Stimulated activated CD4-positive, alpha-beta T cell treated with anti-CD3 and anti-CD28 coated beads, Interleukin-4, amount 100 ng/mL, for 4 hours (primary cell): ENCODE data around the gene DLK1.

Experiments used
- DNase-seq, 2 experiments: peaks; one replicate each; pipeline ENCODE4 v3.0.0-alpha.2; 2020

The DLK1 gene

DNA sequence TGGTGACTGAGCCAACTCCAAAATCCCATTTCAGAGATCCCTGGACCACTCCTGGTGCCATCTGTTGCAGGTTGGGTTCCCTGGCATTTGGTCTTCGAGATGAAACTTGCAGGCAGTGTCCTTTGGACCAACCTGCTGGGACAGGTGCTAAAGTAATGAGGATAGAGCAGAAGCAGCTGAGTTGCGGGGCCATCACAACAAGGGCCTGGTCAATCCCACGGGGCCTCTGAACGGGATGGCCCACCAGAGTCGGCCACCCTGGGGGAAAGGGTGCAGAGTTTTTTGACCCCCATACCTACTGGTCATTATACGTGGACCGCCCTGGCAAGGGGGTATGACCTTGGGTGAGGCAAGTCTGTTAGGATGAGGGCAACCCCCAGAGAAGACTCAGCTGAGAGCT is 39.3 kb downstream of the DLK1 start:
- no peak for DNase-seq

DNA sequence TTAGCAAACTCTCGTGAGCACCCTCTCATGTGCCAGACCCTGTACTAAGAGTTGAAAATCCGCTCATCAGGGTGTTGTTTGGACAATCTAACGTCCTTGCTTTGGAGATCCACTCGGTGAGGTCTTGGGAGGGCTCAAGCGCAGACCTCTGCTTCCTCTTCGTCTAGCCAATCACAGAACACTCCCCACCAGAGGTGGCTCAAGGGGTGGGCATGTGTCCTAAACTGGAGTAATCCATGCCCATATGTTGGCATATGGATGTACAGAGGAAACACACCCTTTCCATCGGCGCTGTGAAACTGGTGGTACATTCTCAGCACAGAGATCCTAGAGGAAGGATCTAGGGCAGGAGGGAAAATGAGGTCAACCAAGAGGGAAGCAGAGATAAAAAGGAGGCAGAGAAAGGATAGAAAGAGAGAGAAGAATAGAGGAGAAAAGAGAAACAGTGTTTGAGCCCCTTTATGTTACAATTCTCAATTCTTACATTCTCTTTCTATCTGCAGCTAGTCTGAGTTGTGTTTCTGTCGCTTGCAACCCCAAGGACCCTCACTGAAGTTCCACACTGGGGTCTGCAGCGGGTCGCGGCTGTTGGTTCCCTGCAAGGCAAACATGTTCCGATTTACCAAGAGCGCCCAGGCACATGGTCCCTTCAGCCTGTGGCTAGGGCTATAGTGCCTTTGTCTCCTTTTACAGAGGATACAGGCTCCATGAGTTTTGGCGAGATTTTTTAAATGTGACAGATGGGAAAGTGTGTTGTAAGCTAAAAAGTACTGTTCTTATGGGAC is 40.5 kb downstream of the DLK1 start:
- DNase-seq = no peak

DNA sequence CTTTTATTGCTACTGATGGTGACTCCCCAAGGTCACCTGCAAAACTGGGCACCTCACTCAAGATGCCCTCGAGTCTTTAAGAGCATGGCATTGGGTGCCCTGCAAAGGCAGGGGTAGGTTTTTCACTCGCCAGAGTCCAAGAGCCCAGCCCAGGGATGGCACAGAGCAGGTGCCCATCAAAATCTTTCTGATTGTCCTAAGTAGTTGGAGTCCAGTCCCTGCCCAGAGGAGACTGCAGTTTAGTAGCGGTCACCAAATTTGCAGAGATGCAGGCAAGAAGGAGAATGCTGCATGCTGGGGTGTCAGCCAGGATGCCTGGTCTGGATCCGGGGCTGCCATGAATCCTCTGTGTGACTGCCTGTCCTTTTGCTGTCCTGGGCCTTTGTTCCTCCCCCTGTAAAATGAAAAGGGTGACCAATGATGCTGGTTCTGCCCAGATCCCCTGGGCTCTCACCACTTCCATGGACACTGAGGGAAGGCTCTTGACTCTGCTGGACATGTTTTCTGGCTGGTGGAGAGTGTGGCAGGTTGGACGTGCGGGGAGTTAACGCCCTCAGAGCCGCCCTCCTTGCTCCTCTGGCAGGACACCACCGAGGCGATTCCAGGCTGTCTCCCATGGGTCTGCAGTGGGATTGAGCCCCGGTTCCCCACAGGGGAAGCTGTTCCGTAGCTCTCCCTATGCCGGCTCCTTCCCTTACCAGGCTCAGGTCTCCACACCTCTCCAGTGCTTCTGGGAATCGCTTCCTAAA is 41.3 kb downstream of the DLK1 start:
- no peak for DNase-seq

DNA sequence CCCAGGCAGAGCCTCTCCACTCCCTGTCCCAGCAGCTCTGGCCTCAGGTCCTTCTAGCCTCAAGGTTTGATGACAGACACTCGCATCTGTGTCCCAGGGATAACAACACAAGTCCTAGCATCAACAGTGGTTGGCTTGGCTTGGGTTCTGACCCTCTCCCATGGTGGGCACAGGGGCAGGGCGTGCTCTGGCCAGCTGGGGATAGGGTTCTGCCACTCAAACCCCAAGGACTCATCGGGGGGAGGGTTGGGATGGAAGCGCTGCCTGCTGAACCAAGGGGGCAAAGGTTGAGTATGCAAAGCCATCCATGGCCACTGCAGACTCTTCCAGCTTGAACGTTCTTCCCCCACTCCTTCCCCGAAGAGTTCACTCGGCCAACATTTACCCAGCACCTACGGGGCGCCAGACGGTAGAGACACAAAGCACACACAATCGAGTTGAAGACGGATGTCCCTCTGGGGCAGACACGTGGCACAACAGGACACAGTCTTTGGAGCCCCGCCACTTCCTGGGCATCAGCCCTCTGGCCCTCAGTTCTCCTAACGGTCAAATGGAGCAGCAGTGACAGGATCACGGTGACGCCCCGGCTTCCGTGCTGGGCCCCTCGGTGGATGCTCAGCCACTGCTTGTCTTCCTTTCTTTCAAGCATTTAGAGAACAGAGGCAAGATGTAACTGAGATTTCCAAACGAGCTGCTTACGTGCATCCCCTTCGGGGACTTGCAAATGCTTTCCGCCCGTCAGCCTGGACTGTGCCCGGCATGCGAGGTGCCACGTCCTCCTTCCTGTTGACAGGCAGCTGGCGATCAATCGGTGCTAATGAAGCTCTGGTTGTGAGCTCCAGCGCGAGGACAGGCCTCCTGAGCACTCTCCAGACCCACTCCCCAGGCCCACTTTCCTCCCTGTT is 42.6 kb downstream of the DLK1 start:
- DNase-seq = no peak

DNA sequence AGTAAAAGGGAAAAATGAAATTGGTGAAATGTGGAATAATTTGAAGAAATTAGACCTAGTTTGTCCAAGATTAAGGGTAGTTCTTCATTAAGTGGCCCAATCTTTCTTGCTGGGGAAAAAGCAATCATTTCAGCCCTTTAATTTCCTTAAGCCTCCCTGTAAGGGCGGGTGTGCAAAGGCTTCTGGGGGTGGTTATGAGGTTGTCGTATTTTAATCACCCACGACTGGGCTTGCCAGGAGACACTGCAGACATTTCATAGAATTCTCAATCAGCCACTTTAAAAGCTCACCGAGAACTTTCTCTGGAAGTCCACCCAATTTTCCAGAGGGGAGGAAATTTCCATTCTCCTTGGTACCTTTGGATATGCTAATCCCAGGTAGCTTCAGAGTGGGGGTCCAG is 43.4 kb downstream of the DLK1 start:
- no peak for DNase-seq

DNA sequence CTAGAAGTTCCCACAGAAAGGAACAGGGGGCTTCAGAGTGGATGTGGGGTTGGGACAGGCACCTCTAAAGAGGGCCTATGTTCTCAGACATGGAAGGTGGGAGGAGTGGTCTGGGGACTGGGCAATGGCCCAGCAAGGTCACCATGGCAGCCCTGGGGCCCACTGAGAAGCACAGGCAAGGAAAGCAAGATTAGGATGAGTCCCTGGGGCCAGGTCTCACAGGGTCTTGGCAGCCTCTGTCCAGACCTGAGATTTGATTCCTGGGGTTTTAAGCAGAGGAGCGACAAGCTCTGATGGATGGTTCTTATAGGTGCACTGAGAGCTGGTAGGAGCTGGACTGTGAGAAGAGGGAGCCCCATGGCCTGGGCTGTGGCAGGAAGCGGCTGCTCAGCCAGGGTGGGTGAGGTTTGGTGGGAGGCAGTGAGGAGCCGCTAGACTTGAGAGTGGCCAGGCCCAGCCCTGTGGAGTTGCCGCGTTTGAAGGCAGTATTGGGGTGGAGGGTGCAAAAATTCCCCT is 44.0 kb downstream of the DLK1 start:
- no peak for DNase-seq

DNA sequence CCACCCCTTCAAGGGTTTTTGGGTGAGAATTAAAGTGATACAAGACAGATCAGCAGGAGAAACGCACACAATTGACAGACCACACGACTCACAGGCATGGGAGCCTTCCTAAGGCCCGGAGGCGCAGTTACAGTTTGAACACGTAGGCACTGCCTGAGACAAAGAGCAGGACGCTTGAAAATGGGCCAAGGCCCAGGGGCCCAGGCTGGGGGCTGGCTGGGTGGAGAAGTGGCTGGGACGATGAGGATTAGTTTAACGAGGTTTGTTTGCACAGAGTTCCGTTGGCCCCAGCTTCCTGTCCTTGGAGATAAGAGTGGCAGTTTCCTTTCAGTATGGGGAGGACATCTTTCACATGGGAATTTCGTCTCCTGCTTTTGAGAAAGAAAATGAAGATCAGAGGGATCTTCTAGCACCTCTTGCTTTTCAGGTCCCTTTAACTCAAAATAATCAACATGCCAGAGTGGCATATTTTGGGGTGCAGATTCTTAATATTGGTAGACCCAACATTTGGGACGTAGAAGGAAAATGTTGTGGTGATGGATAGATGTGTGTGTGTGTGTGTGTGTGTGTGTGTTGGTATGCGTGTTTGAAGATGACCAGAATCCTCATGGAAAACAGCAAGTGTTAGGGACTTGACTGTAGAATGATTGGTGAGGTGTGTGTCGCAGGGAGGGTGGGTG is 44.6 kb downstream of the DLK1 start:
- DNase-seq = no peak

DNA sequence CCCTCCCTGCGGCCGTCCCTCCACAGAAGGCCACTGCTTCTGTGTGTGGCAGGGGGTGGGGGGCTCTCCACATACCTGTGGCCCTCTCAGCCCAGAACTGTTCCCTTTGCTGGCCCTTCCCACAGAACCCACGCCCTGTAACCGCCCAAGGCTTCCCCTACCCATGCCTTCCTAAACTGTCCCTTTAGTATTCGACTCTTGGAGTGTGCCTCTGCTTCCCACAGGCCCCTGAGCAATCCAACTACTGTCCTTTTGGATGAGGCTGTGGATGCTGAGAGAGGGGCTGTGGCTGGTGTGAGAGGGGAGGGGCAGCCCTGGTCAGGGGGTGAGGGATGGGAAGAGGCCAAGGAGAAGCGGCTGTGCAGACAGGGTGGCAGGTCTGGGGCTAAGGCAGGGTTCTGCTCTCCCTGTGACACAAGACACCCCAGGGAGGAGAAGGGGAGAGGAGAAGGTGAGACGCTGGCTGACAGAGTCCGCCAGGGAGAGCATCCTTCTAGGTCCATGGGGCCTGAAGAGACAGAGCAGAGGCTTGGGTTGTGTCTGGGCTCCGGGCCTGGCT is 46.0 kb downstream of the DLK1 start:
- DNase-seq = no peak

DNA sequence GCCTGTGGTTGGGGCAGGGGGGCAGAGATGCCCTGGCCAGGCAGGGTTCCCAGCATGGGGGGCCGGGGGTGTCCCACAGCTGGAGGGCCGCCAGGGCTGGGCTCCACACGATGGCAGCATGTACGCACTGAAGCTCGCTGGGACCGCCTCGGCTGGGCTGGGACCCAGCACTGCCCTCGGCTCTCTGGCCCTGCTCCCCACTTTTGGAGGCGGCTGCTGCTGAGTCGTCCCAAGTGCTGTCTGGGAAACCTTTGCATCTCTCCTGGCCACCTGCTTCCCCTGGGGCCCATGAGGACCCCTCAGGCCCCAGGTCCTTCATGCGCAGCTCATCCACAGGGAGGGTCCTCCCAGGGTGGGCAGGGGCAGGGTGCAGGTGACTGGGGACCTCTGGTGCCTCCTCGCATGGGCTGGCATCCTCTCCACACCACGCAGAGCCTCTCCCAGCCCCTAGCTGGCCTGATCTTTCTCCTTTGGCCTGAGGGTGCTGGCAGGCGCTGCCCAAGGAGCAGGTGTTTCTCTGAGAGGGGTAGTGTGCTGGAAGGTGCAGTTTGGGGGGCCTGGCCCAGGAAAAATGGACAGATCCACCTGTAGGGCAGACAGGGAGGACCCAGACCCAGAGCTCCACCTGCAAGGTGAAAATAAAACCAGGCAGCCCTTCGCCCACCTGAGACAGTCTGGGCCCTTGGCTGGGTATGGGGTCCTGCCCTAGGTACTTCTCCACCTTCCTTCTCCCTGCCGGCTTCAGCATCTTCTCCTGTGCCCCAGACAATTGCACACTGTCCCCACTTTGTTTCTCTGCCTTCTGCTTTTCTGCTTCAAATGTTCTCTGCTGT is 46.9 kb downstream of the DLK1 start:
- no peak for DNase-seq

DNA sequence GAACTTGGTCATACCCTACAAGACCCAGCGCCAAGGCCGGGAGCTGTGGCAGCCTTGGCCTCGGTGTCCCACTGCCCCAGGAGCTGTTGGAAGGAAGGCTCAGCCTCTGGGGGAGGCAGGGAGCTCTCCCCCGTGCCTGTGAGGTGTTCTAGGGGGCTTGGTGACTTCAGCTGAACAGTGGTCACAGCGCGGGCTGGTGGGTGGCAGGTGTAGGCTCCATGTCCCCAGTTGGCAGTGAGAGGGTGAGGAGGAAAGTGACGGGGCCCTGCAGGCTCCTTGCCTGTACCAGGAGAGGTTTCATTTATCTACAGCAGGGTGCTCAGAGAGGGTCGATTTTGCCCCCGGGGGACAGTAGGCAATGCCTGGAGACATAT is 47.5 kb downstream of the DLK1 start:
- no peak for DNase-seq

DNA sequence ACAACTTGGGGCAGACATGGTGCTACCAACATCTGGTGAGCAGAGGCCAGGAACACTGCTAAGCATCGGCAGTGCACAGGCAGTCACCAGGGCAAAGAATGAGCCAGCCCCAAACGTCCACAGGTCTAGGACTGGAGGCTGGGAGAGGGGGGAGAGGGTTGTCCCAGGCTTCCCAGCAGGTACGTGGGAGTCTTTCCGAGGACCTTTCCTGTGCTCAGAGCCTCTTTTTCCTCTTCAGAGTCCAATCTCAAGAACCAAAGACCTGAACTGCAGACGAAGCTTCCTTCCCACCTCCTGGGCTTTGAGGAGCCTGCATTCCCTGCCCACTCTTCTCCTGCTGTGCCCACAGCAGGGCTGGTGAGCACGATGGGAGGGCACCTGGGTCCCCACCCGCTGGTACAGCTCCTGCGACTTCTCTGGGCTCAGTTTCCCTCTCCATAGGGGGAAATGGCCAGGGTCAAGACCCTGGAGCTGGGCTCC is 48.7 kb downstream of the DLK1 start:
- no peak for DNase-seq

DNA sequence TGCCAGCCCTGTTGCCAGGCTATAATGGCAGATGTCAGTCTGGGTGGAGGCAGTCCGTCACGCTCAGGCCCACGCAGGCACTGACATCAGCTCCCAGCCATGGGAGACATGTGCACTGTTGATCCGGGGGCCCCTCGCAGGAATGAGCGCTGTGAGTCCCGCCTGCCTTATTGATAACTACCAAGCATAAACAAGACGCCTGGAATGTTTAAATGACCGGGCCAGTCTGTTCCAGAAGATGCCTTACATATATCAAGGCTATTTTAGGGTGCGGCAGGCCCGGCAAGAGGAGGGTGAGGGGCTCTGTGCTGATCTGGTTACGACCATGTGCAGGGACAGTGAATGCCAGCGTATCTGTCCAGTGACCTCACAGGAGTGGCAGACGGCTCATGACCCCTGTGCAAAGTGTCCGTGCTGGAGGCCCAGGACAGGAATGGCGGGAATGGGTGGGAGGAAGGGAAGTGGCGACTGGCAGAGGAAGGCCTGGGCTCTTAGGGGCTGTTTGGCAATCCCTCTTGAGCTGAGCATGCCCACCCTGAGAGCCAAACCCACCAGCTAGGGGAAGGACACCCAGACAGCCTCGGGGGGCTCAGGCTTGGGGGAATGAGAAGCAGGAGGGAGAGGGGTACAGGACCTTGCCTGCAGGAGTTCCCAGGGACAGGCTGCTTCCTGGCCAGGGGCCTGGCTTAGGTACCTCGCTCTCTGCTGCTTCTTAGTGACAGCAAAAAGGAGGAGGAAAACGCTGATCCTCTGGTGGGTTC is 49.3 kb downstream of the DLK1 start:
- no peak for DNase-seq

DNA sequence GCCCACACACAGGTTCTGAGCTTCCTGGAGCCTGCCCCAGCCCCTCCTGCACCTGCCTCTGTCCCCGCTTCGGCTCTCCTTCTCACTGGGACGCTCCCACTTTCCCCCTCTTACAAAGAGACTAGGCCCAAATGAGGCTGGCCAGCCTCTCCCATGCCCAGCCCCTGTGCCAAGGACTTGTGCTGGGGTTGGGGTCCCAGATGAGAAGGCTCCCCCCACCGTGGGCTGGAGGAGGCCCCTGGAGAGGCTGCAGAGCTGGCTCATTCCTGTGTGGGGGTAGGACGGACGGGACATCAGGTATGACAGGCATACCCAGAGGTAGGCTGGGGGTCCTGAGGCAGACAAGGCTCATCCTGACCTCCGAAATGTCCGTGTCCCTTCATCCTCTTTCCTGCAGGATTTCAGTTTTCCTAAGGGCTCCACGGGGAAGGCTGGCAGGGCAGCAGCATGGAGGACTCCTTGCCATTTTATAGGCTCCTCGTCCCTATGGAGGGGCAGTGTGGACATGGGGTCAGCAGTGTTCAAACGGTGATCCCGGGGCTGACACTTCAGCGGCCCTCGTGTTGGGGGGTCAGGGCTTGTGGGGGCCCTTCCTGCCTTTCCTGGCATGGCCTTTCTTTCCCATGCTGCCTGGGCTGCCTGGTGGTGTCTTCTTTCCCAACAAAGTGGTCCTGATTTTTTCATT is 50.1 kb downstream of the DLK1 start:
- DNase-seq = no peak

DNA sequence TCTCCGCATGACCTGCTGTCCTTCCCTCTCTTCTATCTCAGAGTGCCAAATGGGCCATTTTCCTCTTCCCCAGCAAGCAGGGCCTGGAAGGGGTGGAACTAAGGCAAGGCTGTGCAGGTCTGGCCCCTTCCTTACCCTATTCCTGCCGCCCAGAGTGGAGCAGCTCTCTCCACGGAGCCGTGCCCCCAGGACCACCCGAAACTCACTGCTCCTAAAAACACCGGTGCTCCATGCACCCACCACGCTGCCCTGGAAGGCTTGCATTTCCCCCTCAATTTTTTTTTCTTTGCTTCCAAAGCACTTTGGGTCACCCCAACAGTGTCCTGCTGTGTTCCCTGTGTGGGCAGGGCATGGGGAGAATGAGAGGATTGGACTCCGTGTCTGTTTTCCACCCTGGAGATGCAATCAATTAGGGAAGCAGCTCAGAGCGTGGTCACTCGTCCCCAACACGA is 50.7 kb downstream of the DLK1 start:
- DNase-seq = no peak

DNA sequence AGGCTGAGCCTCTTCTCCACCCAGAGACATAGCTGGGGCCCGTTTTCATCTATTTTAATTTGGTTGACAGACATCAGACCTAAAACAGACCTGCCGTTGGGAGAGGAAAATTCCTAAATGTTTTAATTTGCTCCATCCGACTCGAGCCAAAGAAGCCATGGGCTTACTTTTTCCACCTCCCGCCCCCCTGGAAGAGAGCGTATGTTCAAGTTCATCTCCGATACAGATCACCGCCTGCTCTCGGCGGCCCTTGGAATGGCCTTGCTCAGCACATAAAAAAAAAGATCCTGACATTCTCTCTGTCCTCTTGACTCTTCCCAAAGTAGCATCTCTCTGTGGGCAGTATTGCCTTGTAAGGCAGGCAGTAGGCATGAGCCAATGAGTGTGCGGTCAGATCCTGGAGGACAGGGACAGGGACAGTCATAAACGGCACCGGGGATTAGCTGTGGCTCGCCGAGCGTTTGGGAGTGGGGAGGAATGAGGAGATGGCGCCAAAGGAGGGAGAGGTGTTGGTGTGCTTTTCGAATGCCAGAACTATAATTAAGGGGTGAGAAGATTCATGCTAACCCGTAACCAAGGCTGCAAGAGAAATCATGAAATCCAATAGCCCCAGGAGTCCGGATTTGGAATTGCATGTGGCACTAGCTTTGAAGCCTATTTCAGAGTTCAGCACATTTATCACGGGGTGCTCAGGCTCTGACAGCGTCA is 51.3 kb downstream of the DLK1 start:
- no peak for DNase-seq

DNA sequence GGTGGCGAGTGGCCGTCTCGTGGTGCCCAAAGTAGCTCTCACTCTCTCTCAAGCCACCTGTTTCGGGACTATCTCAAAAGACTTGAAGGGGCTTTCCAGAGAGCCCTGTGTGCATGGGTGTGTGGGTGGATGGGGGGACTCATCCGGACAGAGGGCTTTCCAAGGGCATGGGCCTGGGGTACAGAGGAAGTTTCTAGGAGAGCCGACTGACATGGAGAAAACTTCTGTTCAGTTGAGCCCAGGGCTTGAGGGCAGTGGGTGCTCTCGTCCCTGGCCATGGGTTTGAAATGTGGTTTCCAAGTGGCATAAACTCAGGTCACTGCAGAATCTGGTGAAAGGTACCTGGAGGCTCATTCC is 51.8 kb downstream of the DLK1 start:
- DNase-seq = no peak

DNA sequence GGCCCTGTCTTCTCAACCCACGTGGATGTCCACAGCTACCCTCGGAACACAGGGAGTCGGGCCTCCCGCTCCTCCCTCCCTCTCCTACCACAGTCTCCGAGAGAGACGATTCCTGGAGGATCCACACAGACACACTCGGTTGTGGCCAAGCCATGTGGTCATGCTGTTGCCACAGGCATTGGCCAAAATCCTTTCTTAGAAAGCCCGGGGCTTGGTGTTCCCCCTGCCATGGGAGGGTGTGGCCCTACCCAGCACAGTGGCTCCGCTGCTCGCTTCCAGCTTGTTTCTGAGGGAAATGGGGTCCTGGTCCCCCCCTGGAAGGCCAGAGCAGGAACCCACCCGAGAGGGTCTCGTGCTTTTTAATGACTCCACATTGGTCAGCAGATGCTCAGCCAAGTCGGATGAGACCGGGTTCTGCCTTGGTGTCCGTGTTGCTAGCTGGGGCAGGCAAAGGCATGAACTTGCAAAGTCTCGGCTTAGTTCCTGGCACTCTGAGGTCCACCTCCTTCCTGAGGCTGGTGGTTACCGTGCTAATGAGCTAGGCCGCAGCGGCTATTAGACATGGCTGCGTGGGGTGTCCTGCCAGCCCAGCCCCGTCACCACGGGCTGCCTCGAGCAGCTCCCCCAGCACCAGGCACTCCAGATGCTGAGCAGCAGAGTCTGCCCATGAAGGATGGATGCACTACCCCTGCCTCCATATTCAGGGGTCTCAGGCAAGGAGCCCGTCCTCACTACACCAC is 52.4 kb downstream of the DLK1 start:
- no peak for DNase-seq

DNA sequence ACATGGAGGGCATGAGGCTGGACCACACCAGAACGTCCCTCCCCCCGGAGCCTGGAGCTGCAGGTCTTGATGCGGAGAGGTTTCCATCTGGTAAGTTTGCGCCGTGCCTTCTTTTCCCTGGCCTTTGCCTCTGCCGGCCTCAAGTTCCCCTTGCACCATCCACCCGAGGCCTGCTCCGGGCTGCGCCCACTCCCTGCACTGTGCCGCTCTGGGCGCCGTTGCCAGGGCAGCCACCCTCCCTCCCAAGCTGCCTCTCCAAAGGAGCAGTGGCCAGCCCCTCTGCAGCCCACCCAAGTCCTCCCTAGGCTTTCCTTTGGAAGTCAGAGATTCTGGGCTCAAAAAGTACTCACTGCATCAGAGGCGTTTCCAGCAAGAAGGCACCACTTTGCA is 53.0 kb downstream of the DLK1 start:
- DNase-seq = no peak

DNA sequence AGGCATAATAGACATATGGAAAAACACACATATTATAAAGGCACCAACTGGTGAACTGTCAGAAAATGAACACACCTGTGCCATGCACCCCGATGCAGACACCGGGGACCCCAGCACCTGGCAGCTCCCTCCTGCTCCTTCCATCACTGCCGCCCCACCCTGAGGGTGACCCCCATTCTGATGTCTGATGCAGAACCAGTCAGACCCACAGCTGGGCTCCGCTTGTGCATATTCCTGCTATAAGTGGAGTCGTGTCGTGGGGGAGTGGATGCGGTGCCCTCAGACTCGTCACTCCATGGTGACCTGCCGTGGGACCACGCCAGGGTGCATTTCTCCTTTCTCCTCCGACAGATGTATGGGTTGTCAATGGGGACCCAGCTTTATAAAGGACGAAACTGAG is 53.6 kb downstream of the DLK1 start:
- DNase-seq = no peak
